Activated naive CD4-positive, alpha-beta T cell treated with anti-CD3 and anti-CD28 coated beads, Interleukin-2, amount 50 U/mL, for 72 hours (primary cell): ENCODE results near the gene USP17L21. TPM values are rescaled to one million over a fixed set of nuclear protein-coding genes. Genes with fewer than 3 reads are reported as not detected.
A peak's percentile ranks its signal among the peaks of the same experiment; 100 is the strongest.
"Not testable (repeated sequence)": the region's sequence is repeated elsewhere in the genome, so short reads cannot be mapped to it uniquely, and the experiment has no call there.

Source experiments
- ATAC-seq, 2 donors: fragments of 150-1000 bp; cut with Tn5 transposase; 2 replicates each; pipeline ENCODE4 v1.10.0; 2021; ENCODE audit warnings: mild to moderate bottlenecking in 2 of 2, moderate library complexity in 2 of 2
- DNase-seq, 2 donors: peaks; one replicate each; pipeline ENCODE4 v3.0.0; 2021 to 2022; ENCODE audit warnings: low spot score in 2 of 2
- H3K27ac Mint-ChIP-seq, 2 donors: one replicate each; pipeline ENCODE4 v1.8.0; 2022; ENCODE audit warnings: mild to moderate bottlenecking in 2 of 2, mixed read lengths in 2 of 2
- H3K36me3 Mint-ChIP-seq, 2 donors: one replicate each; pipeline ENCODE4 v1.8.0; 2022; ENCODE audit warnings: mixed read lengths in 2 of 2
- H3K9me3 Mint-ChIP-seq, 2 donors: one replicate each; pipeline ENCODE4 v1.8.0; 2022; ENCODE audit warnings: mixed read lengths in 2 of 2
- total RNA-seq, 2 donors: library from RNA; stranded (reverse); gene quantifications; one replicate each; pipeline ENCODE4 v1.2.3, GENCODE V29; 2022

USP17L21 gene, protein sequence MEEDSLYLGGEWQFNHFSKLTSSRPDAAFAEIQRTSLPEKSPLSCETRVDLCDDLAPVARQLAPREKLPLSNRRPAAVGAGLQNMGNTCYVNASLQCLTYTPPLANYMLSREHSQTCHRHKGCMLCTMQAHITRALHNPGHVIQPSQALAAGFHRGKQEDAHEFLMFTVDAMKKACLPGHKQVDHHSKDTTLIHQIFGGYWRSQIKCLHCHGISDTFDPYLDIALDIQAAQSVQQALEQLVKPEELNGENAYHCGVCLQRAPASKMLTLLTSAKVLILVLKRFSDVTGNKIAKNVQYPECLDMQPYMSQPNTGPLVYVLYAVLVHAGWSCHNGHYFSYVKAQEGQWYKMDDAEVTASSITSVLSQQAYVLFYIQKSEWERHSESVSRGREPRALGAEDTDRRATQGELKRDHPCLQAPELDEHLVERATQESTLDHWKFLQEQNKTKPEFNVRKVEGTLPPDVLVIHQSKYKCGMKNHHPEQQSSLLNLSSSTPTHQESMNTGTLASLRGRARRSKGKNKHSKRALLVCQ
- not detected for total RNA-seq

GRCh38 chr4:9262572-9262971, at the start of gene USP17L21:
Gene USP17L21, plus strand, starts transcription at chr4:9262872. Its CDS starts 0 bp downstream, at chr4:9262872.
- DNase-seq, H3K27ac Mint-ChIP-seq, H3K9me3 Mint-ChIP-seq, H3K36me3 Mint-ChIP-seq, ATAC-seq: not testable (repeated sequence)

- not testable (repeated sequence) for ATAC-seq, DNase-seq, H3K36me3 Mint-ChIP-seq, H3K27ac Mint-ChIP-seq, H3K9me3 Mint-ChIP-seq
Measured at GRCh38 chr4:9214701-9215100, 48.0 kb upstream of the USP17L21 start.

DNA sequence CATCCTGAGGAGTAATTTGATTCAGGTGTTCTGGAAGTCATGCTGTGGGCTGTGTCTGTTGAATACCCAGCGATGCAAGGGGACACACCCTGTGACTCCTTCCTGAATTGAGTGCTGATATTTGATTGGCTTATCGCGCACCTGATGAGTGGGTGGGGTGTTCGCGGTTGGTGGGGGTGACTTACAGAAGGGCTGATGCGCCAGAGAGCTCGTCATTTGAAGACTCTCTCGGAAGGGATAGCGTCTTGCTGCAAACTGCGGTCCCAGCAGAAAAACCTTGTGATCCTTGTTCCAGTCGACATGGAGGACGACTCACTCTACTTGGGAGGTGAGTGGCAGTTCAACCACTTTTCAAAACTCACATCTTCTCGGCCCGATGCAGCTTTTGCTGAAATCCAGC, 47.6 kb upstream of the USP17L21 start, which contains the start of gene USP17L11:
USP17L11 (plus strand) TSS at position 301 of the 400 bp plus-strand sequence; CDS start at position 301, 0 bp downstream.
- ATAC-seq, H3K36me3 Mint-ChIP-seq, H3K9me3 Mint-ChIP-seq, H3K27ac Mint-ChIP-seq, DNase-seq: not testable (repeated sequence)

DNA sequence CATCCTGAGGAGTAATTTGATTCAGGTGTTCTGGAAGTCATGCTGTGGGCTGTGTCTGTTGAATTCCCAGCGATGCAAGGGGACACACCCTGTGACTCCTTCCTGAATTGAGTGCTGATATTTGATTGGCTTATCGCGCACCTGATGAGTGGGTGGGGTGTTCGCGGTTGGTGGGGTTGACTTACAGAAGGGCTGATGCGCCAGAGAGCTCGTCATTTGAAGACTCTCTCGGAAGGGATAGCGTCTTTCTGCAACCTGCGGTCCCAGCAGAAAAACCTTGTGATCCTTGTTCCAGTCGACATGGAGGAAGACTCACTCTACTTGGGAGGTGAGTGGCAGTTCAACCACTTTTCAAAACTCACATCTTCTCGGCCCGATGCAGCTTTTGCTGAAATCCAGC, 42.8 kb upstream of the USP17L21 start, which contains the start of gene USP17L12:
USP17L12 (plus strand) TSS at position 301 of the 400 bp plus-strand sequence; CDS start at position 301, 0 bp downstream.
- H3K27ac Mint-ChIP-seq, ATAC-seq, H3K36me3 Mint-ChIP-seq, H3K9me3 Mint-ChIP-seq, DNase-seq: not testable (repeated sequence)

DNA sequence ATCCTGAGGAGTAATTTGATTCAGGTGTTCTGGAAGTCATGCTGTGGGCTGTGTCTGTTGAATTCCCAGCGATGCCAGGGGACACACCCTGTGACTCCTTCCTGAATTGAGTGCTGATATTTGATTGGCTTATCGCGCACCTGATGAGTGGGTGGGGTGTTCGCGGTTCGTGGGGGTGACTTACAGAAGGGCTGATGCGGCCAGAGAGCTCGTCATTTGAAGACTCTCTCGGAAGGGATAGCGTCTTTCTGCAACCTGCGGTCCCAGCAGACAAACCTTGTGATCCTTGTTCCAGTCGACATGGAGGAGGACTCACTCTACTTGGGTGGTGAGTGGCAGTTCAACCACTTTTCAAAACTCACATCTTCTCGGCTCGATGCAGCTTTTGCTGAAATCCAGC, 38.1 kb upstream of the USP17L21 start, which contains the start of gene USP17L13:
USP17L13 (plus strand) TSS at position 301 of the 400 bp plus-strand sequence; CDS start at position 301, 0 bp downstream.
- H3K36me3 Mint-ChIP-seq, H3K9me3 Mint-ChIP-seq, ATAC-seq, DNase-seq, H3K27ac Mint-ChIP-seq: not testable (repeated sequence)

- H3K9me3 Mint-ChIP-seq, H3K27ac Mint-ChIP-seq, H3K36me3 Mint-ChIP-seq, ATAC-seq, DNase-seq: not testable (repeated sequence)
Measured at GRCh38 chr4:9230249-9230648, 32.4 kb upstream of the USP17L21 start.

DNA sequence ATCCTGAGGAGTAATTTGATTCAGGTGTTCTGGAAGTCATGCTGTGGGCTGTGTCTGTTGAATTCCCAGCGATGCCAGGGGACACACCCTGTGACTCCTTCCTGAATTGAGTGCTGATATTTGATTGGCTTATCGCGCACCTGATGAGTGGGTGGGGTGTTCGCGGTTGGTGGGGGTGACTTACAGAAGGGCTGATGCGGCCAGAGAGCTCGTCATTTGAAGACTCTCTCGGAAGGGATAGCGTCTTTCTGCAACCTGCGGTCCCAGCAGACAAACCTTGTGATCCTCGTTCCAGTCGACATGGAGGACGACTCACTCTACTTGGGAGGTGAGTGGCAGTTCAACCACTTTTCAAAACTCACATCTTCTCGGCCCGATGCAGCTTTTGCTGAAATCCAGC, 28.6 kb upstream of the USP17L21 start, which contains the start of gene USP17L15:
USP17L15 (plus strand) TSS at position 301 of the 400 bp plus-strand sequence; CDS start at position 301, 0 bp downstream.
- not testable (repeated sequence) for ATAC-seq, DNase-seq, H3K27ac Mint-ChIP-seq, H3K9me3 Mint-ChIP-seq, H3K36me3 Mint-ChIP-seq

DNA sequence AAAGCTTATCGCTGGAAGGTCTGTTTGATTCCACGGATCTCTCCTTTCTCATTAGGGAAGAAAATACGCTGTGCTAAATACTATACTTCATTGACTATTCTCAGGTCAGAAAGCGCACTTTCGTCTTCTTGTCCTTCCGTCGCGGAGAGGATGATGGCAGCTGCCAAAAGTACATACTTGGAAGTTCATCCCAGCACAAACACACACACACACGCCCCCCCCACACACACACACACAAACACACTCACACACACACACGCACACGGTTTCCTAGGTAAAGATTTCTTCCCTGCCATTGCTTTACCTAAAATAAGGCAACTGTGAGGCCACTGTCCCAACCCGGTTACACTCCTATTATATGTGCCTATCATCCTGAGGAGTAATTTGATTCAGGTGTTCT, 24.2 kb upstream of the USP17L21 start:
- not testable (repeated sequence) for H3K9me3 Mint-ChIP-seq, H3K36me3 Mint-ChIP-seq, H3K27ac Mint-ChIP-seq, DNase-seq, ATAC-seq

- not testable (repeated sequence) for H3K36me3 Mint-ChIP-seq, H3K27ac Mint-ChIP-seq, ATAC-seq, DNase-seq, H3K9me3 Mint-ChIP-seq
Measured at GRCh38 chr4:9243579-9243978, 19.1 kb upstream of the USP17L21 start, which contains the start of gene USP17L17. Gene USP17L17, plus strand, starts transcription at chr4:9243879. Its CDS starts 0 bp downstream, at chr4:9243879.

- H3K9me3 Mint-ChIP-seq, ATAC-seq, H3K27ac Mint-ChIP-seq, H3K36me3 Mint-ChIP-seq: not testable (repeated sequence)
- DNase-seq, result peak in 1 of 2 donors; percentile 4
Measured at GRCh38 chr4:9247953-9248680, 14.6 kb upstream of the USP17L21 start, which contains the start of gene USP17L18. Gene USP17L18, plus strand, starts transcription at chr4:9248630. Its CDS starts 0 bp downstream, at chr4:9248630.

DNA sequence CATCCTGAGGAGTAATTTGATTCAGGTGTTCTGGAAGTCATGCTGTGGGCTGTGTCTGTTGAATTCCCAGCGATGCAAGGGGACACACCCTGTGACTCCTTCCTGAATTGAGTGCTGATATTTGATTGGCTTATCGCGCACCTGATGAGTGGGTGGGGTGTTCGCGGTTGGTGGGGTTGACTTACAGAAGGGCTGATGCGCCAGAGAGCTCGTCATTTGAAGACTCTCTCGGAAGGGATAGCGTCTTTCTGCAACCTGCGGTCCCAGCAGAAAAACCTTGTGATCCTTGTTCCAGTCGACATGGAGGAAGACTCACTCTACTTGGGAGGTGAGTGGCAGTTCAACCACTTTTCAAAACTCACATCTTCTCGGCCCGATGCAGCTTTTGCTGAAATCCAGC, 9.6 kb upstream of the USP17L21 start, which contains the start of gene USP17L19:
USP17L19 (plus strand) TSS at position 301 of the 400 bp plus-strand sequence; CDS start at position 301, 0 bp downstream.
- not testable (repeated sequence) for H3K27ac Mint-ChIP-seq, H3K9me3 Mint-ChIP-seq, ATAC-seq, DNase-seq, H3K36me3 Mint-ChIP-seq

- H3K27ac Mint-ChIP-seq, H3K36me3 Mint-ChIP-seq, DNase-seq, H3K9me3 Mint-ChIP-seq, ATAC-seq: not testable (repeated sequence)
Measured at GRCh38 chr4:9257824-9258223, 4.8 kb upstream of the USP17L21 start, which contains the start of gene USP17L20. Gene USP17L20, plus strand, starts transcription at chr4:9258124. Its CDS starts 0 bp downstream, at chr4:9258124.

GRCh38 chr4:9267319-9267718, 4.6 kb downstream of the USP17L21 start, which contains the start of gene USP17L22:
Gene USP17L22, plus strand, starts transcription at chr4:9267619. Its CDS starts 0 bp downstream, at chr4:9267619.
- not testable (repeated sequence) for DNase-seq, H3K9me3 Mint-ChIP-seq, H3K36me3 Mint-ChIP-seq, H3K27ac Mint-ChIP-seq, ATAC-seq

DNA sequence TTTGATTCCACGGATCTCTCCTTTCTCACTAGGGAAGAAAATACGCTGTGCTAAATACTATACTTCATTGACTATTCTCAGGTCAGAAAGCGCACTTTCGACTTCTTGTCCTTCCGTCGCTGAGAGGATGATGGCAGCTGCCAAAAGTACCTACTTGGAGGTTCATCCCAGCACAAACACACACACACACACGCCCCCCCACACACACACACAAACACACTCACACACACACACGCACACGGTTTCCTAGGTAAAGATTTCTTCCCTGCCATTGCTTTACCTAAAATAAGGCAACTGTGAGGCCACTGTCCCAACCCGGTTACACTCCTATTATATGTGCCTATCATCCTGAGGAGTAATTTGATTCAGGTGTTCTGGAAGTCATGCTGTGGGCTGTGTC, 9.0 kb downstream of the USP17L21 start:
- not testable (repeated sequence) for H3K36me3 Mint-ChIP-seq, H3K27ac Mint-ChIP-seq, H3K9me3 Mint-ChIP-seq, ATAC-seq
- DNase-seq, result peak in 1 of 2 donors; percentile 66
